H1 (cell line): ENCODE measurements around the gene DHDH.

Experiments
- BRCA1 ChIP-seq: IDR thresholded peaks from 2 replicates; pipeline ENCODE4 v1.6.1; 2012; ENCODE audit warnings: low read depth, low read length, improper control_type of control experiment
- CEBPB ChIP-seq: IDR thresholded peaks from 2 replicates; pipeline ENCODE4 v1.6.1; 2012; ENCODE audit warnings: low read depth, low read length
- EP300 ChIP-seq, 2 experiments: IDR thresholded peaks; 1 replicate in 1 of 2; 2 replicates in 1 of 2; pipeline ENCODE4 v1.6.1; 2011 to 2012; ENCODE audit warnings: low read depth in 2 of 2, low read length in 2 of 2, mild to moderate bottlenecking in 2 of 2, borderline replicate concordance in 1 of 2, inconsistent platforms in 1 of 2, moderate library complexity in 1 of 2
- EZH2 ChIP-seq: fragments of 200-600 bp; sonication (generic); IDR thresholded peaks from 2 replicates; pipeline ENCODE4 v1.7.1; 2012; ENCODE audit warnings: low read depth, mild to moderate bottlenecking, moderate library complexity, low read length, inconsistent platforms; ENCODE audit not compliant: severe bottlenecking
- RAD21 ChIP-seq, 2 experiments: IDR thresholded peaks in 1 of 2; conservative IDR thresholded peaks in 1 of 2; 2 replicates each; pipeline ENCODE4 v1.6.1; 2011; ENCODE audit warnings: low read depth in 2 of 2, low read length in 2 of 2, improper control_type of control experiment in 1 of 2, inconsistent platforms in 1 of 2, mild to moderate bottlenecking in 1 of 2, moderate library complexity in 1 of 2
- SIX5 ChIP-seq: IDR thresholded peaks from 2 replicates; pipeline ENCODE4 v1.6.1; 2011; ENCODE audit warnings: mild to moderate bottlenecking, low read depth, low read length
- YY1 ChIP-seq: IDR thresholded peaks from 2 replicates; pipeline ENCODE4 v1.6.1; 2011; ENCODE audit warnings: low read depth, mild to moderate bottlenecking, low read length

DNA sequence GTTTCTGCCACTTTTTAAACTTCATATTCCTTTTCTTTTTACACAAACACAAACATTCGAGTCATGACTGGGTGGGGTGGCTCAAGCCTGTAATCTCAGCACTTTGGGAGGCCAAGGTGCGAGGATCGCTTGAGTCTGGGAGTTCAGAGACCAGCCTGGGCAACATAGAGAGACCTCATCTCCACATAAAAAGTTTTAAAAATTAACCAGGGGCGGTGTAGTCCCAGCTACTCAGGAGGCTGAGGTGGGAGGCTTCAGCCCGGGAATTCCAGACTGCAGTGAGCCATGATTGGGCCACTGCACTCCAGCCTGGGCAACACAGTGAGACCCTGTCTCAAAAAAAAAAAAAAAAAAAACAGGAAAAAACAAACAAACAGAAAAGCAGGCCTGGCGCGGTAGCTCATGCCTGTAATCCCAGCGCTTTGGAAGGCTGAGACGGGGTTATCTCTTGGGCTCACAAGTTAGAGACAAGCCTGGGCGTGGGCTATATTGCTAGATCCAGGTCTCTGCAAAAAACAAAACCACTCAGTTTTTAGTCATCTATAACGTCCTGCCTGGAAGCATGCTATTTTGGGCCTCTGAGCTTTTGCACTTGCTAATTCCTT is 20.6 kb downstream of the DHDH start:
- TF ChIP-seq EP300 (IDR thresholded peaks at IDR 0.05; ENCODE audit: borderline replicate concordance in 1 of 2, low read depth in 2 of 2, low read length in 2 of 2) (no peak), SIX5 (no peak), BRCA1 (no peak), CEBPB (no peak), EZH2 (no peak), RAD21 (IDR thresholded peaks at IDR 0.05 in 1 of 2, conservative IDR thresholded peaks at IDR 0.05 in 1 of 2; ENCODE audit: low read depth in 2 of 2, low read length in 2 of 2) (no peak), YY1 (no peak)
